GM21381 (cell line): ENCODE results near the gene SENP3.

ENCODE experiments used
- ATAC-seq: cut with Tn5 transposase; IDR thresholded peaks from one replicate; pipeline ENCODE4 v1.9.1; 2021; ENCODE audit warnings: mild to moderate bottlenecking, moderate library complexity; ENCODE audit not compliant: unreplicated experiment

The SENP3 gene

GRCh38 chr17:7575959-7576358 lies 14.2 kb downstream of the SENP3 start:
- no peak for ATAC-seq

DNA sequence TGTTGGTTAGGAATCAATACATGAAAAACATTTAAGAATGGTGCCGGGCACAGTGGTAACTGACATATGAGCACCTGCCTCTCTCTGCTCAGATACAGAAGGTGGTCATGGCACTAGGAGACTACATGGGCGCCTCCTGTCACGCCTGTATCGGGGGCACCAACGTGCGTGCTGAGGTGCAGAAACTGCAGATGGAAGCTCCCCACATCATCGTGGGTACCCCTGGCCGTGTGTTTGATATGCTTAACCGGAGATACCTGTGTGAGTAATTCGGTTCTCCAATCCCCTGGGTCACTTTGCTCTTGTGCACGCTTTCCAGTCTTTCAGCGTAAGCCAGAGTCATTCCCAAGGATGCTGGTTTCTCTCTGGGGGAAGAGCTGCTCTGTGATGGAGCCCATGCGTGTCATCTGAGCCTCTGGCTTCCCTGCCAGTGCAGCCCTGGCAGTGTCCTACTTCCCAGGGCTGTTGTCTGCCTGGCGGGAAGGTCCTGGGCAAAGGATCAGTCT lies 14.8 kb downstream of the SENP3 start:
- no peak for ATAC-seq

GRCh38 chr17:7577327-7578199 lies 15.8 kb downstream of the SENP3 start:
- ATAC-seq: no peak

GRCh38 chr17:7579001-7579833 lies 17.5 kb downstream of the SENP3 start, which contains the start of gene CD68:
TSS of gene CD68 (plus strand) at chr17:7579638. CDS start at chr17:7579678, 40 bp downstream.
- ATAC-seq: no peak

- no peak for ATAC-seq
Measured at GRCh38 chr17:7579834-7580603, 18.3 kb downstream of the SENP3 start.

GRCh38 chr17:7580604-7581575 lies 19.2 kb downstream of the SENP3 start:
- no peak for ATAC-seq

DNA sequence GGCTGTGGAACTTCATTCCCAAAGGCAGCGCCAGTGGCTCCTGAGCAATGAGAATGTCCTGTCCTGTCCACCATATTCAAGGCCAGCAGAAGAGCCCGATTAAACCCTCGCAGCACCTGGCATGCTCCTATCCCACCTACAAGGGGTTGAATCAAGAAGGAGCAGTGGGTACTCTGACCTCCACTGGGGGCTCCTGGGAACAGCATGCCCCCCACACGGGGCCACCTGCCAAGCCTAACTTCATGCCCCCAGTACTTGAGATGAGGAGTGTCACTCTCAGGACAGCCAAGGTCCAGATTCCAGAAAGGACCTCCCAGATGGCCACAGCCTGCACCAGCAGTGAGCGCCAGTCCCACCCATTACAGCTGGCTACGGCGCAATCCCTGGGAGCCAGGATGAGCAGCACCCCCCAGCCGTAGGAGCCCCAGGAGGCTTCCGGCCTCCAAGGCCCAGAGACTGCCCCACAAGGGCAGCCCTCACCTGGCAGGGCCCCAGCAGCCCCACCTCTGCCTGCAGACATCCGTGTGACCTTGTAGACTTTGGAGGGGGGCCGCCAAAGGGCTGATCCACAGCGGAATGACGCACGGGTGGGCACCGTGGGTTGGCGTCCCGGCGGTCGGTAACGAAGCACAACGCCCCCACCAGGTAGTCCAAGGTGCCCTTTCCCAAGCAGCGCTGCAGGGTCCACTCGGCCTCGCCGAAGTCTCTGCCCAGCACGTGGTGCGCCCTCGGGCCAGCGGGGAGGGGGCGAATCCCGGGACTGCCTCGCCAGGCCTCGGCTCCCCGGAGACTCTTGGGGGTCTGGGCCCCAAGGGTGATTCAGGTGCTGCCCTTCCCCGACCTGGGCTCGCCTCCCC lies 20.9 kb downstream of the SENP3 start:
- no peak for ATAC-seq

- ATAC-seq: peak; percentile 62
Measured at GRCh38 chr17:7583253-7584109, 21.8 kb downstream of the SENP3 start, which contains the start of gene MPDU1. TSS of gene MPDU1 (plus strand) at chr17:7583852. CDS start at chr17:7583863, 11 bp downstream.

- no peak for ATAC-seq
Measured at GRCh38 chr17:7586673-7587419, 25.1 kb downstream of the SENP3 start.

GRCh38 chr17:7587420-7588151 lies 25.9 kb downstream of the SENP3 start:
- ATAC-seq: no peak

GRCh38 chr17:7588553-7589203 lies 27.0 kb downstream of the SENP3 start:
- ATAC-seq: no peak

GRCh38 chr17:7589204-7589868 lies 27.6 kb downstream of the SENP3 start:
- no peak for ATAC-seq

GRCh38 chr17:7589891-7590691 lies 28.4 kb downstream of the SENP3 start, which contains the start of gene SOX15:
TSS of gene SOX15 (minus strand) at chr17:7590094. CDS start at chr17:7589676, 418 bp downstream.
- no peak for ATAC-seq

- no peak for ATAC-seq
Measured at GRCh38 chr17:7590743-7591142, 29.0 kb downstream of the SENP3 start.
